ENCODE data around the gene OGN. TPM values are rescaled to one million over a fixed set of nuclear protein-coding genes. Genes with fewer than 3 reads are reported as not detected.

The OGN gene
- total RNA-seq, 2 experiments from 2014 or later = not detected

DNA sequence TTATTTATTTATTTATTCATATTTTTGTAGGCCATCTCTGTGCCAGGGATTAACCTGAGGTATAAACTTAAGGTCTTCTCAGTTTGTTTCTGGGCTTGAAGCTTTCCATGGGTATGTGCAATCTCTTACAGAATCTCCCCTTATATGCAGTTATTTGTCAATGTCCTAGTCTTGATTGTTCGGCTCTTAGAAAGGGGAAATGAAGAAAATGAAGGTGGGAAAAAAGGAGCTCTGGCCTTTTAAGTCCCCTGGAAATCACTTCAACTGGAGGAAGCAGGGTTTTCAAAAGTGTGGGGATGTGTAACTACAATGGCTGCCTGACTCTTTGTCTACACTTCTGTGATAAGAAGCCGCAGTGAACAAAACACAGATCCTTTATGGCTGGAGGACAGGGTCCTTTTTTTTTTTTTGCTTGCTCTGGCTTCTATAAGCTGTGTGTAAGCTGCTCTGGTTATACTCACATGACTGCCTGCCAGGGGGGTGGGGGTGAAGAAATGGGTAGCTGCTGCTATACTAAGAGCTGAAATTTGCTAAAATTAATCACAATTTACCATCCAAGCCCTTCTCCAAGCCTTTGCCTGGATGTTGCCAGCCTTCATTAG lies 44.9 kb downstream of the OGN start:
- Histone ChIP-seq H3K9me3 (ENCODE audit: low read length) (peaks cover 10% of the 10 kb centered on the region; the same call in 1 of the 2 replicates), H3K9me2 (ENCODE audit: insufficient read depth, low read length) (no peaks in the 10 kb centered on the region), H4K20me1 (ENCODE audit: insufficient read depth, low read length) (no peaks in the 10 kb centered on the region), H3K4me2 (ENCODE audit: low read length) (no peak overlapping the region), H3K79me2 (ENCODE audit: insufficient read depth, low read depth, low read length) (no peaks in the 10 kb centered on the region), H3K4me1 (ENCODE audit: insufficient read depth, low read length, poor library complexity, severe bottlenecking) (no peaks in the 10 kb centered on the region), H3K4me3 (ENCODE audit: low read depth, low read length, poor library complexity, severe bottlenecking) (no peak overlapping the region), H3K27ac (ENCODE audit: low read depth, low read length, poor library complexity, severe bottlenecking) (no peak overlapping the region), H3K36me3 (ENCODE audit: insufficient read depth, low read length) (peaks cover 35% of the 10 kb centered on the region), H2AFZ (ENCODE audit: low read length) (no peak overlapping the region)
- POLR2A ChIA-PET = no interaction called here
- intact Hi-C loops (cut with micrococcal nuclease; ENCODE audit: unreplicated experiment) = no loop called here
- CTCF ChIA-PET (ENCODE audit: unreplicated experiment) = no interaction called here
- no peak for DNase-seq (ENCODE audit: low spot score)
- TF ChIP-seq EZH2phosphoT487 (IDR thresholded peaks at IDR 0.05; ENCODE audit: borderline replicate concordance, low read depth, low read length) = no peak
- TF ChIP-seq, protein P1, sequence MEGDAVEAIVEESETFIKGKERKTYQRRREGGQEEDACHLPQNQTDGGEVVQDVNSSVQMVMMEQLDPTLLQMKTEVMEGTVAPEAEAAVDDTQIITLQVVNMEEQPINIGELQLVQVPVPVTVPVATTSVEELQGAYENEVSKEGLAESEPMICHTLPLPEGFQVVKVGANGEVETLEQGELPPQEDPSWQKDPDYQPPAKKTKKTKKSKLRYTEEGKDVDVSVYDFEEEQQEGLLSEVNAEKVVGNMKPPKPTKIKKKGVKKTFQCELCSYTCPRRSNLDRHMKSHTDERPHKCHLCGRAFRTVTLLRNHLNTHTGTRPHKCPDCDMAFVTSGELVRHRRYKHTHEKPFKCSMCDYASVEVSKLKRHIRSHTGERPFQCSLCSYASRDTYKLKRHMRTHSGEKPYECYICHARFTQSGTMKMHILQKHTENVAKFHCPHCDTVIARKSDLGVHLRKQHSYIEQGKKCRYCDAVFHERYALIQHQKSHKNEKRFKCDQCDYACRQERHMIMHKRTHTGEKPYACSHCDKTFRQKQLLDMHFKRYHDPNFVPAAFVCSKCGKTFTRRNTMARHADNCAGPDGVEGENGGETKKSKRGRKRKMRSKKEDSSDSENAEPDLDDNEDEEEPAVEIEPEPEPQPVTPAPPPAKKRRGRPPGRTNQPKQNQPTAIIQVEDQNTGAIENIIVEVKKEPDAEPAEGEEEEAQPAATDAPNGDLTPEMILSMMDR (conservative IDR thresholded peaks at IDR 0.05; ENCODE audit: low read length) = no peak
- no TSS peak for BruUV-seq (replicated peaks)

DNA sequence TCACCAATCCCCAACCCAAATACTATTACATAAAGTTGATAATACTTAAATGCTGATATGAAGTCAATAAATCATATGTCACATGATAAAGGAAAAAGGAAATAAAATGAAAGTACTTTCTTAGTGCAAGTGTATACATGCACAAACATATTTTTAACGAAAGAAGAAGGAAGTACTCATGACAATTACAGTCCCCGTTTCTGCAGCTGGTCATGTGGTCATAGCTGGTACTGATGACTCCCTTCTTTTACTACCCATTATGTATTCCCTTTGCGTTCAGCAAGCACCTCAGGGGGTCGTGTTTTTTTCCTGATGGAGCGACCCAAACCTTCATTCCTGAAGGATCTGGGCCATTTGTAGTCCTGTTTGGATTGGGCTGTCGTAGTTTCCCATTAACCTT lies 51.3 kb downstream of the OGN start:
- BruUV-seq (replicated peaks) = no TSS peak
- H3K27ac ChIP-seq (ENCODE audit: low read depth, low read length, poor library complexity, severe bottlenecking) = no peak overlapping the region
- no peaks in the 10 kb centered on the region for H3K79me2 ChIP-seq (ENCODE audit: insufficient read depth, low read depth, low read length)
- no peak overlapping the region for H3K4me2 ChIP-seq (ENCODE audit: low read length)
- TF ChIP-seq, protein P1 (conservative IDR thresholded peaks at IDR 0.05; ENCODE audit: low read length) = no peak
- no peak for TF ChIP-seq EZH2phosphoT487 (IDR thresholded peaks at IDR 0.05; ENCODE audit: borderline replicate concordance, low read depth, low read length)
- CTCF ChIA-PET (ENCODE audit: unreplicated experiment) = no interaction called here
- no peaks in the 10 kb centered on the region for H3K4me1 ChIP-seq (ENCODE audit: insufficient read depth, low read length, poor library complexity, severe bottlenecking)
- H2AFZ ChIP-seq (ENCODE audit: low read length) = no peak overlapping the region
- H3K9me3 ChIP-seq (ENCODE audit: low read length) = peaks cover 10% of the 10 kb centered on the region; the same call in 1 of the 2 replicates
- peaks cover 62% of the 10 kb centered on the region for H3K36me3 ChIP-seq (ENCODE audit: insufficient read depth, low read length)
- H3K9me2 ChIP-seq (ENCODE audit: insufficient read depth, low read length) = no peaks in the 10 kb centered on the region
- no peak for DNase-seq (ENCODE audit: low spot score)
- POLR2A ChIA-PET = no interaction called here
- no peak overlapping the region for H3K4me3 ChIP-seq (ENCODE audit: low read depth, low read length, poor library complexity, severe bottlenecking)
- intact Hi-C loops (cut with micrococcal nuclease; ENCODE audit: unreplicated experiment) = no loop called here
- no peaks in the 10 kb centered on the region for H4K20me1 ChIP-seq (ENCODE audit: insufficient read depth, low read length)

DNA sequence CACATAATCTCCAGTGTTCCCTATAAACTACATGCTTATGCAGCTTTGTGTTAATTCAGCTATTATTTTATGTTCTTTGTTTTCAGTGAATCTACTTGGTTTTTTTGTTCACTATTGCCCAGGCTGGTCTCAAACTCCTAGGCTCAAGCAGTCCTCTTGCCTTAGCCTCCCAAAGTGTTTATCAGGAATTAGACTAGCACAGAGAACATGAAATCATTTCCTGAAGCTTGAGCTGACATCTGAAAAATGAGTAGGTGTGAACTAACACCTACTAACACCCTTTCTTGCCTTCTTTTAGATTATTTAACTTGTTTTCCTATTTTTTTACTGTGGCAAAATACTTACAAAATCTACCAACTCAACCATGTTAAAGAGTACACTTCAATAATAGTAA lies 53.6 kb downstream of the OGN start:
- Histone ChIP-seq H3K9me3 (ENCODE audit: low read length) (peaks cover under 1% of the 10 kb centered on the region; the same call in 1 of the 2 replicates), H3K4me3 (ENCODE audit: low read depth, low read length, poor library complexity, severe bottlenecking) (no peak overlapping the region), H3K9me2 (ENCODE audit: insufficient read depth, low read length) (no peaks in the 10 kb centered on the region), H3K79me2 (ENCODE audit: insufficient read depth, low read depth, low read length) (no peaks in the 10 kb centered on the region), H3K4me2 (ENCODE audit: low read length) (no peak overlapping the region), H3K27ac (ENCODE audit: low read depth, low read length, poor library complexity, severe bottlenecking) (no peak overlapping the region), H3K4me1 (ENCODE audit: insufficient read depth, low read length, poor library complexity, severe bottlenecking) (no peaks in the 10 kb centered on the region), H3K36me3 (ENCODE audit: insufficient read depth, low read length) (peaks cover 69% of the 10 kb centered on the region), H2AFZ (ENCODE audit: low read length) (no peak overlapping the region), H4K20me1 (ENCODE audit: insufficient read depth, low read length) (no peaks in the 10 kb centered on the region)
- TF ChIP-seq, protein P1 (conservative IDR thresholded peaks at IDR 0.05; ENCODE audit: low read length) = no peak
- TF ChIP-seq EZH2phosphoT487 (IDR thresholded peaks at IDR 0.05; ENCODE audit: borderline replicate concordance, low read depth, low read length) = no peak
- intact Hi-C loops (cut with micrococcal nuclease; ENCODE audit: unreplicated experiment) = no loop called here
- DNase-seq (ENCODE audit: low spot score) = no peak
- BruUV-seq (replicated peaks) = no TSS peak
- ChIA-PET POLR2A (no interaction called here), CTCF (ENCODE audit: unreplicated experiment) (no interaction called here)
